ENCODE measurements around the gene NELL2. TPM values are rescaled to one million over a fixed set of nuclear protein-coding genes. Genes with fewer than 3 reads are reported as not detected.
"Not testable (repeated sequence)": the region's sequence is repeated elsewhere in the genome, so short reads cannot be mapped to it uniquely, and the experiment has no call there.

The NELL2 gene
- total RNA-seq, 1 donor from 2014 or later: 24.0 TPM

DNA sequence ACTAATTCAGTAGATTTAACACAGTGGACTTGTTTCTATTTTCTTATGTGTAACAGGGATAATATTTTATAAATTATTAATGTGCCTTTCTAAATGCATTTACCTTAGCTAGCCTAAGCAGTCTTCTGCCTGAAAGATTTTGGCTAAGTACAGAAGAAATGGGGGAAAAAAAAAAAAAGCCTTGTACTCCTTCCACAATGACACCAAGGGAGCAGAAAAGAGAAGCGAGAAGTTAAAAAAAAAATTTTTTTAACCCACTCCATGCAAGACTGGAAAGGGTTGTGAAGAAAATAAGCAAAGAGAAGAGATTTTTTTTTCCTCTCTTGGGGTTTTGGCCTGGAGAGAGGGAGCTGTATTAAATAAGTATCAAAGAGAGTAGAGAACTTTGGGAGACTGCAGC is 28.7 kb downstream of the NELL2 start:
- DNase-seq: no peak

DNA sequence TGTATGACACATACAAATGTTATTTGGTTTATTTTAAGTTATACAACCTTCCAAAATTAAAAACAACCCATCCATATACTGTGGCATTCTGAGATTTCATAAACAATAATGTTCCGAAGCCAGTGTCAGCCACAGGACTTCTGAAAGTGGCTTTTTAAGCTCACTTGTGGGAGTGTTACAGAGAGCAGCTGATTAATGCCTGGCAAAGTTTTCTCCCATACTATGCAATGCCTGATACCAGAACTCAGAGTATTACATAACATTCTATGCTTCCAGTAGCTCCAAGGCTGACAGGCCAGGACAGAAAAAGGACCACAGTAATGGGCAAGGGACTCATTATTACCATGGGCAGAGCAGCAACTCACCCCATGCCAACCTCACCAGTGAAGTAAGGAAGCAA is 29.3 kb downstream of the NELL2 start:
- no peak for DNase-seq

- no peak for DNase-seq
These were observed 33.4 kb downstream of the NELL2 start for GRCh38 chr12:44842669-44843068.

- no peak for DNase-seq
These were observed 36.3 kb downstream of the NELL2 start for GRCh38 chr12:44839785-44840184.

DNA sequence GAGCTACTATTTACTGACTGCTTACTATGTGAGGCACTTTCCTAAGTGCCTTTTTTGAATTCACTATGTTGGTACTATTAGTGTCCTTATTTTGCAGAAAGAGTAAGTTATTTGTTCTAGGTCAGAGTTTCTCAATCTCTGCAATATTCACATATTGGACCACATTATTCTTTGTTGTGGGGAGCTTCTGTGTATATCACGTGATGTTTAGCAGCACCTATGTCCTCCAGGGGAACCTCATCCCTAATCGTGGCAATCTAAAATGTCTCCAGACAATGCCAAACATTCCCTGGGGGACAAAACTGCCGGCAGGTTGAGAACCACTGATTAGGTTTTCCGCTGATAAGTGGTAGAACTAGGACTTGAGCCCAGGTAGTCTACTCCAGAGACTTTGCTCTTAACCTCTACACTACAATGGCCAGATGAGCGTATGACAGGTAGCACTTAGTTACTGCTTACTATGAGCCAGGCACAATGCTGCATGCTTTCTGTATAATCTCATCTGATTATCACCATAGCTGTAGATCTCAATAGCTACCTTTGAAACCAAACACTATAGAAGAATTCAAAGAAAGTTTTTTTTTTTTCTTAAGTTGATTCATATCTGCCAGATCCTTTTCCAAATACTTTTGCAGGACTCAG is 38.9 kb downstream of the NELL2 start:
- no peak for DNase-seq

GRCh38 chr12:44835641-44836379 is 40.3 kb downstream of the NELL2 start:
- DNase-seq: no peak

GRCh38 chr12:44834996-44835395 is 41.1 kb downstream of the NELL2 start:
- DNase-seq: not testable (repeated sequence)

- DNase-seq: no peak
These were observed 42.6 kb downstream of the NELL2 start for GRCh38 chr12:44833561-44833960.

DNA sequence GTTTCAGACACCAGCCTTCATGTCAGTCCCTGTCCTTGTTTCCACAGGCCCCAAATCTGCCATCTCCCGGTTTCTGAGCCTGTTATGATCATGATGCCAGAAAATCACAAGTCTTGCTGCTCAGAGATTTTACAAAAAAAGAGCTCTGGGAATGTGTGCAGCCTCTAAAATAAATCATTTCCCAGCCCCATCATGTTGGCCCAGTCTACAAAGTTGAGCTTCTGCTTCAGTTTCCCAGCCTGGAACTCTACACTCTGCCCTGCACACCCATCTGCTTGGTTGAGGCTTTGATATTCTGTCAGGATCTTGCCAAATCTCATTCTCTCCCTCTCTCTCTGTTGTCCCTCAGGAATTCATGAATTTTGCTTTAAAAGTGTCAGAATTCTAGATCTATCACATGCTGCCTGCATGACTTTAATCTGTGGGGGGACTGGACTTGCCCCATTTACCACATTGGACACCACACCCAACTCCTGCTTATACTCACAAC is 45.5 kb downstream of the NELL2 start:
- no peak for DNase-seq

GRCh38 chr12:44829045-44829444 is 47.1 kb downstream of the NELL2 start:
- DNase-seq: no peak

DNA sequence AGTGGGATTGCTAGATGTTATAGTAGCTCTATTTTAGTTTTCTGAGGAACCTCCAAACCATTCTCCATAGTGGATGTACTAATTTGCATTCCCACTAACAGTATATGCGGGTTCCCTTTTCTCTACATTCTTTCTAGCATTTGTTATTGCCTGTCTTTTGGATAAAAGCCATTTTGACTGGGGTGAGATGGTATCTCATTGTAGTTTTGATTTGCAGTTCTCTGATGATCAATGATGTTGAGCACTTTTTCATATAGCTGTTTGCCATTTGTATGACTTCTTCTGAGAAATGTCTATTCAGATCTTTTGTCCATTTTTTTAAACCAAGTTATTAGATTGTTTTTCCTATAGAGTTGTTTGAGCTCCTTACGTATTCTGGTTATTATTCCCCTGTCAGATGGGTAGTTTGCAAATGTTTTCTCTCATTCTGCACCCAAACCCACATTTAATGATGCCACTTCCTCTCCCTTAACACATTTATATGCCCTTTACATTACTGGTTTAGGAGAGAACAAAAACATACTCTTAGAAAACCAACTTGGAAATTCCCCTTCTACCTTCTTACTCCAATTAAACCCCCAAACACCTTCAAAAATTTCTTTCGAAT is 48.2 kb downstream of the NELL2 start:
- no peak for DNase-seq

- DNase-seq: not testable (repeated sequence)
These were observed 54.4 kb downstream of the NELL2 start for GRCh38 chr12:44821702-44822101.

- DNase-seq: no peak
These were observed 56.2 kb downstream of the NELL2 start for GRCh38 chr12:44819884-44820283.

- DNase-seq: no peak
These were observed 58.4 kb downstream of the NELL2 start for GRCh38 chr12:44817687-44818086.

DNA sequence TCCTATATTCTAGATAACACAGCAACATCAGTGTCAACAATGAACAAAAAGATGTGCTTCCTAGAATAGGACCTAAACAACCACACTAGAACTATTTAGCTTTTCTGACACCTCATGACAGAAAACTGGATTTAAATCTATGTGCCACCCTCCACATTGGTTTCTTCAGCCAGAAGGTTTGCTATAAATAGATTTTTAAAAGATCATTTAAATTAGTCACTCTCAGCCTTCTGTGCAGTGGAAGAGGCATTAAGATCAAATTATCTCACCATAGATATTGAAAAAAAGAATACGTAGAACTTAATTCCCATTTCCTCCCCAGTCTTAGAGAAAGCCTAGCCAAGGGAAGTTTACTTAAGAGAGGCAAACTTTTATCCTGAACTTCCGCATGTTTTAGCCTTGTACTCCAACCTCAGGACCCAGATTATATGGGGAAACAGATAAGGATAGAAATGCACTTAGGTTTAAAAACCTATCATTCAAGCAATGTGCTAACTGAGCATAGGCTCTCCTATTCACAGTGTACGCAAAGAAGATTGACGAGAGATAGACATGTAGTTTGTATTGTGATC is 59.6 kb downstream of the NELL2 start:
- no peak for DNase-seq

GRCh38 chr12:44812062-44812461 is 64.1 kb downstream of the NELL2 start:
- no peak for DNase-seq

GRCh38 chr12:44804068-44804467 is 72.0 kb downstream of the NELL2 start:
- DNase-seq: no peak

GRCh38 chr12:44795970-44796369 is 80.1 kb downstream of the NELL2 start:
- no peak for DNase-seq

GRCh38 chr12:44788731-44789130 is 87.4 kb downstream of the NELL2 start:
- DNase-seq: no peak

- DNase-seq: no peak
These were observed 95.8 kb downstream of the NELL2 start for GRCh38 chr12:44780221-44780790.

DNA sequence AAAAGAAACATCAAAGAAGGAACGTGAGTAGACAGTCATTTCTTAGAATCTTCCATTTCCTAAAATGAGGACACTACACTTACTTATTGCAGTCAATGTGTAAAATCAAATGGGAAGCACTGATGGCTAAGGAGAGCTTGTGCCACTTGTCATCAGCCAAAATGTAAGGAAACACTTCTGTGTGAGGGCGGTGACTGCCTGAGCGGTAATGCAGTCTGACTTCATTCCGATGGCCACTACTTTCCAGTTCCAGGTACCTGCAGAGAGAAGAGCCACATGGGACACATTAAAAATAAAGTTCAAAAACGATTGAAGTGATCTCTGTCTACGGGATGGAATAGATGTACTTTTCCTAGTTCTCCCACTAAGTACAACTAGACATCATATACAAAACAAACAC is 96.3 kb downstream of the NELL2 start:
- no peak for DNase-seq

DNA sequence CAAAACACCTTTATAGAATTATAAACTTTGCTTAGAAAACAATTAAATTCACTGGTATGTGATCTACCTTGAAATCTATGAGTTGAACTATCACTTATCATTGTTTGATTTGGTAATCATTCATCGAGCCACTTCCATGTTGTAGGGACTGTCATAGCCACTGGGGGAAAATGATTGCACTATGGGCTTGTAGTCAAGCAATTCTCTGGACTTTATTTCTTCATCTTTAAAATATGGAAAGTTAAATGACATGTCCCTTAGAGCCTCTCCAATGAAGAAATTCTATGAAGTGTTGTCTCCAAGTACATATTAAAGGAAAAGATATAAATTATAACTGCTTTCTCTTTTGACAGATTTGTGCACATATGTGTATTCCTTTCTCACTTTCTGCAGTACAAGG is 97.3 kb downstream of the NELL2 start:
- no peak for DNase-seq

- DNase-seq: no peak
These were observed 99.1 kb downstream of the NELL2 start for GRCh38 chr12:44777044-44777443.

All from tongue (tissue), 2 donors.